Glutamatergic neuron (in vitro differentiated cells): Measurements from ENCODE around the gene DUSP2. TPM values are rescaled to one million over a fixed set of nuclear protein-coding genes. Genes with fewer than 3 reads are reported as not detected.
A peak's percentile ranks its signal among the peaks of the same experiment; 100 is the strongest.

Experiments used
- DNase-seq: peaks from one replicate; pipeline ENCODE4 v3.0.0; 2022
- H3K27ac Mint-ChIP-seq: one replicate; pipeline ENCODE4 v1.8.0; 2020; ENCODE audit warnings: mild to moderate bottlenecking, mixed read lengths, inconsistent platforms; ENCODE audit not compliant: unreplicated experiment
- H3K27me3 Mint-ChIP-seq: one replicate; pipeline ENCODE4 v1.8.0; 2020; ENCODE audit warnings: mild to moderate bottlenecking, moderate library complexity, mixed read lengths, inconsistent platforms; ENCODE audit not compliant: unreplicated experiment
- H3K36me3 Mint-ChIP-seq: one replicate; pipeline ENCODE4 v1.8.0; 2020; ENCODE audit warnings: mild to moderate bottlenecking, mixed read lengths, inconsistent platforms; ENCODE audit not compliant: unreplicated experiment
- H3K4me1 Mint-ChIP-seq: one replicate; pipeline ENCODE4 v1.8.0; 2020; ENCODE audit warnings: mild to moderate bottlenecking, low read depth, mixed read lengths, inconsistent platforms; ENCODE audit not compliant: unreplicated experiment
- H3K4me3 Mint-ChIP-seq: one replicate; pipeline ENCODE4 v1.8.0; 2020; ENCODE audit warnings: mild to moderate bottlenecking, mixed read lengths, inconsistent platforms; ENCODE audit not compliant: unreplicated experiment
- H3K9me3 Mint-ChIP-seq: one replicate; pipeline ENCODE4 v1.8.0; 2020; ENCODE audit warnings: mild to moderate bottlenecking, moderate library complexity, mixed read lengths, inconsistent platforms; ENCODE audit not compliant: unreplicated experiment
- total RNA-seq: library from RNA; stranded (reverse); fragmentation: NEBNext Ultra II Directional; extraction: Animal tissue kit (Norgen Biotek cat#: 25700); gene quantifications from one replicate; pipeline ENCODE4 v1.2.1, GENCODE V29; 2021; ENCODE audit not compliant: unreplicated experiment
- TF ChIP-seq, protein P1 (sequence below): fragments of 200-600 bp; sonication (generic); IDR thresholded peaks from one replicate; pipeline ENCODE4 v1.5.0; 2021; ENCODE audit not compliant: partially characterized antibody, unreplicated experiment

The DUSP2 gene
- total RNA-seq, 1 donor from 2014 or later: 0.34 TPM

- Mint-ChIP-seq H3K36me3 (no peaks in the 10 kb centered on the region), H3K27ac (no peak overlapping the region), H3K27me3 (peaks cover 9% of the 10 kb centered on the region), H3K4me3 (no peak overlapping the region), H3K4me1 (no peaks in the 10 kb centered on the region), H3K9me3 (no peaks in the 10 kb centered on the region)
- peak; percentile 2 for DNase-seq
- TF ChIP-seq, protein P1, sequence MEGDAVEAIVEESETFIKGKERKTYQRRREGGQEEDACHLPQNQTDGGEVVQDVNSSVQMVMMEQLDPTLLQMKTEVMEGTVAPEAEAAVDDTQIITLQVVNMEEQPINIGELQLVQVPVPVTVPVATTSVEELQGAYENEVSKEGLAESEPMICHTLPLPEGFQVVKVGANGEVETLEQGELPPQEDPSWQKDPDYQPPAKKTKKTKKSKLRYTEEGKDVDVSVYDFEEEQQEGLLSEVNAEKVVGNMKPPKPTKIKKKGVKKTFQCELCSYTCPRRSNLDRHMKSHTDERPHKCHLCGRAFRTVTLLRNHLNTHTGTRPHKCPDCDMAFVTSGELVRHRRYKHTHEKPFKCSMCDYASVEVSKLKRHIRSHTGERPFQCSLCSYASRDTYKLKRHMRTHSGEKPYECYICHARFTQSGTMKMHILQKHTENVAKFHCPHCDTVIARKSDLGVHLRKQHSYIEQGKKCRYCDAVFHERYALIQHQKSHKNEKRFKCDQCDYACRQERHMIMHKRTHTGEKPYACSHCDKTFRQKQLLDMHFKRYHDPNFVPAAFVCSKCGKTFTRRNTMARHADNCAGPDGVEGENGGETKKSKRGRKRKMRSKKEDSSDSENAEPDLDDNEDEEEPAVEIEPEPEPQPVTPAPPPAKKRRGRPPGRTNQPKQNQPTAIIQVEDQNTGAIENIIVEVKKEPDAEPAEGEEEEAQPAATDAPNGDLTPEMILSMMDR: no peak
These were observed 4.2 kb downstream of the DUSP2 start for GRCh38 chr2:96140941-96141623.

GRCh38 chr2:96139181-96139758 lies 6.0 kb downstream of the DUSP2 start:
- H3K27me3 Mint-ChIP-seq: peaks cover 6% of the 10 kb centered on the region
- TF ChIP-seq, protein P1: no peak
- no peaks in the 10 kb centered on the region for H3K36me3 Mint-ChIP-seq
- H3K4me1 Mint-ChIP-seq: no peaks in the 10 kb centered on the region
- H3K27ac Mint-ChIP-seq: no peak overlapping the region
- no peaks in the 10 kb centered on the region for H3K9me3 Mint-ChIP-seq
- H3K4me3 Mint-ChIP-seq: no peak overlapping the region
- no peak for DNase-seq

DNA sequence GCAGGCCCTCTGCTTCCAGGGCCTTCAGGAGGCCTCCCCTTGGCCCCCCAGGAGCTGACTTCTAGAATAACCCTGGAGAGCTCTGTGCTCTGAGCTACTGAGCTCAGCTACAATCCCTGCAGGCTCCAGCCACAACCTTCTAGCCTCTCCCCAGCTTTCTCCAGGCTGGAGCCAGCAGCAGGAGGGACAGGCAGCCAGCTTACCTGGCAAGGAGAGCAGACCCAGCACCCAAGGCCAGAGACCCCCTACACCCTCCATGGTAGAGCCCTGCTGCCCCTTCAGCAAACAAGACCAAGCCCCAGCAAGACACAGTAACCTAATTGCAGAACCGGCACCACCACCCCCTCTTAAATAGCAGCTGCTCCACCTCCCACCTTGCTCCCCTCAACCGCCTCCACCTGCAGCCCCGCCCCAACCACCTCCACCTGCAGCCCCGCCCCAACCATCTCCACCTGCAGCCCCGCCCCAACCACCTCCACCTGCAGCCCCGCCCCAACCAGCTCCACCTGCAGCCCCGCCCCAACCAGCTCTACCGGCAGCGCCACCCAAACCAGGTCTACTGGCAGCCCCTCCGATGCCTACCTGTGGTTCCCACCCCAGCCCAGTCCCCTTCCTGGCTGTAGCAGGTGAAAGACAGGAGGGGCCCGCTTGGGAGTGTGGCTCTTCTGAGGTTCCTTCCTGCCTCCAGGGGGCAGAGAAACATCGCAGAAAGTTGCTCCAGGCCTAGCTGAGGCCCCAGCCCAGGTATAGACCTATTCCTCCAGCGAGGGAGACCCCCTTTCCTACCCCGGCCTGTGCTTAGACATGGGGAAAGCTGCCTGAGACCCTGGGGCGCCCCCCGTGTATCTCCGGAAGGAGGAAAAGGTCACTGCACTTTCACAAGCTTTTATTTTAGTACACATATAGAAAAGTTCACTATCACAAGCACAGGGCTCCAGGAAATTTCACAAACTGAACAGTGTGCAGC lies 6.8 kb downstream of the DUSP2 start, which contains the start of gene ASTL:
TSS of gene ASTL (minus strand) at position 324 of the 967 bp plus-strand sequence. CDS start at position 258, 66 bp downstream.
- H3K36me3 Mint-ChIP-seq: no peaks in the 10 kb centered on the region
- no peak within 1 kb of the TSS for H3K4me3 Mint-ChIP-seq
- TF ChIP-seq, protein P1: no peak
- H3K4me1 Mint-ChIP-seq: no peaks in the 10 kb centered on the region
- no peak within 1 kb of the TSS for H3K27ac Mint-ChIP-seq
- H3K27me3 Mint-ChIP-seq: peaks cover 4% of the 10 kb centered on the region
- H3K9me3 Mint-ChIP-seq: no peaks in the 10 kb centered on the region
- DNase-seq: no peak

DNA sequence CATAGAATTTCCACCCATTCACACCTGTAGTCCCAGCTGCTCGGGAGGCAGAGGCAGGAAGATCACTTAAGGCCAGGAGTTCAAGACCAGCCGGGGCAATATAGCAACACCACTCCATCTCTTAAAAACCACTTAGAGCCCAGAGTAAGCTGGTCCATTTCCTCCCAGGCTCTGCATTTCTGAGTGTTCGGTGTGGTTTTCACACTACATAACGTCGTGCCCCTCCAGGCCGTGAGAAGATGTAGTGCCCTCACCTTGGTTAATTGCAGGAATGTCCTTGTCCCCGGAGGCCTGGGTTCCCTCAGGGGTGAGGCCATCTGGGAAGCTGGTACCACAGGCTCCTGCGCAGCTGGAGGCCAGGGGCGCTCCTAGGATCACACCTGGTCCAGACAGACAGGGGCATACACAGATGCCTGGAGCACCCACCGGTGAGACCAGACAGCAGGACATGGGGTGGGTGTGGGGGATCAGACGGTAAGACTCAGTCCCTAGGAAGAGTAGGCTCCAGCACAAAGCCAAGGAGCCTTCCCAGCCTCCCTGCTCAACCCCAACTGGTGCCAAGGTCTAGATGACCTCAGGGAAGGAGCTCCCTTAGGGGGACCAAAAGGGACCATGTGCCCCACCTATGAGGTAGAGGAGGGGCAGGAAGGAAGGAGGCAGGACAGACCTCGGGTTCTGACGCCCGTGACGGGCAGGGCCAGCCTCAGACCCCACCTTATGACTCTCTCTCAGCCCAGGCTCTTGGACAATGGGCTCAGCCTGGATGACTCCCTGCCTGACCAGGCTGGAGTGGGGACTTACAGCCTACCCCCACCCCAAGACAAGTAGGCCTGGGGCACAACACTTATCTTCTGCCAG lies 7.7 kb downstream of the DUSP2 start:
- H3K4me1 Mint-ChIP-seq: no peaks in the 10 kb centered on the region
- H3K36me3 Mint-ChIP-seq: no peaks in the 10 kb centered on the region
- no peak overlapping the region for H3K4me3 Mint-ChIP-seq
- H3K9me3 Mint-ChIP-seq: no peaks in the 10 kb centered on the region
- peaks cover 1% of the 10 kb centered on the region for H3K27me3 Mint-ChIP-seq
- H3K27ac Mint-ChIP-seq: no peak overlapping the region
- TF ChIP-seq, protein P1: no peak
- no peak for DNase-seq
